Uterus (tissue), 4 donors: Measurements from ENCODE around the gene C14orf119. TPM values are rescaled to one million over a fixed set of nuclear protein-coding genes. Genes with fewer than 3 reads are reported as not detected.

Experiments used
- DNase-seq, 2 donors: peaks; one replicate each; pipeline ENCODE4 v3.0.0-alpha.2; 2019 to 2020
- H3K27ac ChIP-seq, 2 donors: fragments of 200-600 bp; sonication (generic); 1 replicate in 1 of 2; 2 replicates in 1 of 2; pipeline ENCODE4 v1.5.1; 2016 to 2018
- H3K27me3 ChIP-seq, 2 donors: fragments of 200-600 bp; sonication (generic); one replicate each; pipeline ENCODE4 v1.5.1; 2018 to 2019; ENCODE audit warnings: control low read depth in 1 of 2
- H3K36me3 ChIP-seq, 2 donors: fragments of 200-600 bp; sonication (generic); one replicate each; pipeline ENCODE4 v1.5.1; 2019; ENCODE audit warnings: control low read depth in 1 of 2
- H3K4me1 ChIP-seq, 2 donors: fragments of 200-600 bp; sonication (generic); one replicate each; pipeline ENCODE4 v1.5.1; 2018 to 2019; ENCODE audit warnings: control low read depth in 1 of 2
- H3K4me3 ChIP-seq, 2 donors: fragments of 200-600 bp; sonication (generic); 1 replicate in 1 of 2; 2 replicates in 1 of 2; pipeline ENCODE4 v1.5.1; 2018 to 2019; ENCODE audit warnings: mild to moderate bottlenecking in 1 of 2
- H3K9me3 ChIP-seq, 2 donors: fragments of 200-600 bp; sonication (generic); one replicate each; pipeline ENCODE4 v1.5.1; 2019; ENCODE audit warnings: control low read depth in 1 of 2
- CTCF ChIP-seq, 4 experiments: fragments of 200-600 bp in 2 of 4; fragments of 450-650 bp in 2 of 4; sonication (generic) in 2 of 4; IDR thresholded peaks; one replicate each; pipeline ENCODE4 v1.5.1; 2016 to 2019; ENCODE audit warnings: antibody characterized with exemption in 4 of 4, mild to moderate bottlenecking in 2 of 4, moderate library complexity in 1 of 4
- POLR2A ChIP-seq, 2 donors: fragments of 450-650 bp; IDR thresholded peaks; one replicate each; pipeline ENCODE4 v1.6.1; 2016; ENCODE audit warnings: antibody characterized with exemption in 2 of 2, mild to moderate bottlenecking in 1 of 2, moderate library complexity in 1 of 2
- intact Hi-C: fragments of 100-400 bp; cut with DNase I; formaldehyde crosslinking; loops from one replicate; pipeline ENCODE4 v1.15.1; 2023; ENCODE audit warnings: low total_unique reads
- total RNA-seq, 4 donors: library from RNA; depleted of rRNA in 3 of 4; stranded (reverse); fragments of >200 nt in 3 of 4; gene quantifications; one replicate each; pipeline versions ENCODE4 v1.1.0 to v1.2.4, GENCODE V29; 2014 to 2023
- donor health status: DM: yes; HTN: yes; CAD: no.

Gene C14orf119
- total RNA-seq, 4 donors from 2014 or later = 12.3 to 41.6 (median 26.7) TPM

GRCh38 chr14:23071244-23071920 lies 23.9 kb upstream of the C14orf119 start:
- H3K36me3 ChIP-seq = no peaks in the 10 kb centered on the region
- H3K4me1 ChIP-seq = peaks cover 6 to 11% of the 10 kb centered on the region in 2 donors
- no peaks in the 10 kb centered on the region for H3K9me3 ChIP-seq
- H3K4me3 ChIP-seq = peak overlapping the region; percentile 53 to 60
- intact Hi-C loops = no loop called here
- TF ChIP-seq POLR2A (IDR thresholded peaks at IDR 0.05) (peak; percentile 42 to 48), CTCF (IDR thresholded peaks at IDR 0.05) (peak in 1 of 4 experiments; percentile 2)
- peak; percentile 84 for DNase-seq
- peak overlapping the region; percentile 87 to 89 for H3K27ac ChIP-seq
- no peaks in the 10 kb centered on the region for H3K27me3 ChIP-seq

GRCh38 chr14:23071921-23072539 lies 23.3 kb upstream of the C14orf119 start:
- intact Hi-C loops = no loop called here
- no peaks in the 10 kb centered on the region for H3K27me3 ChIP-seq
- H3K27ac ChIP-seq = peak overlapping the region; percentile 87 to 89
- H3K4me1 ChIP-seq = peaks cover 6 to 11% of the 10 kb centered on the region in 2 donors
- no peak for DNase-seq
- no peaks in the 10 kb centered on the region for H3K36me3 ChIP-seq
- peak overlapping the region in 1 of 2 donors; percentile 53 for H3K4me3 ChIP-seq
- no peak for TF ChIP-seq POLR2A (IDR thresholded peaks at IDR 0.05)
- H3K9me3 ChIP-seq = no peaks in the 10 kb centered on the region

- Histone ChIP-seq H3K9me3 (no peaks in the 10 kb centered on the region), H3K36me3 (no peaks in the 10 kb centered on the region), H3K27me3 (no peaks in the 10 kb centered on the region), H3K4me1 (peaks cover 8 to 11% of the 10 kb centered on the region in 2 donors), H3K4me3 (no peak overlapping the region), H3K27ac (no peak overlapping the region)
- DNase-seq = no peak
- intact Hi-C loops = no loop called here
- TF ChIP-seq CTCF (IDR thresholded peaks at IDR 0.05) (no peak), POLR2A (IDR thresholded peaks at IDR 0.05) (no peak)
These were observed 20.4 kb upstream of the C14orf119 start for GRCh38 chr14:23074906-23075305.

GRCh38 chr14:23076785-23077408 lies 18.4 kb upstream of the C14orf119 start:
- DNase-seq = no peak
- no peak for TF ChIP-seq POLR2A (IDR thresholded peaks at IDR 0.05)
- peak; percentile 42 to 59 (median 46) for TF ChIP-seq CTCF (IDR thresholded peaks at IDR 0.05)
- H3K36me3 ChIP-seq = no peaks in the 10 kb centered on the region
- peaks cover 7% of the 10 kb centered on the region in 2 donors for H3K4me1 ChIP-seq
- H3K4me3 ChIP-seq = no peak overlapping the region
- H3K9me3 ChIP-seq = no peaks in the 10 kb centered on the region
- intact Hi-C loops = no loop called here
- peak overlapping the region; percentile 25 to 71 for H3K27ac ChIP-seq
- no peaks in the 10 kb centered on the region for H3K27me3 ChIP-seq

- intact Hi-C loops = no loop called here
- no peak overlapping the region for H3K4me3 ChIP-seq
- no peak for DNase-seq
- H3K4me1 ChIP-seq = peaks cover 0 to 4% of the 10 kb centered on the region in 2 donors
- H3K27ac ChIP-seq = peak overlapping the region; percentile 64 to 71
- no peaks in the 10 kb centered on the region for H3K36me3 ChIP-seq
- H3K9me3 ChIP-seq = no peaks in the 10 kb centered on the region
- no peaks in the 10 kb centered on the region for H3K27me3 ChIP-seq
- TF ChIP-seq CTCF (IDR thresholded peaks at IDR 0.05) (no peak), POLR2A (IDR thresholded peaks at IDR 0.05) (no peak)
These were observed 17.3 kb upstream of the C14orf119 start for GRCh38 chr14:23077962-23078361.
